Sigmoid colon (tissue), 3 donors: ENCODE results near the gene RHBDL2.

Experiments used
- CTCF ChIP-seq, 4 experiments: fragments of 450-650 bp in 3 of 4; fragments of 200-600 bp in 1 of 4; IDR thresholded peaks; one replicate each; pipeline ENCODE4 v1.5.1; 2016 to 2019; ENCODE audit warnings: antibody characterized with exemption in 4 of 4, mild to moderate bottlenecking in 3 of 4, moderate library complexity in 2 of 4
- POLR2A ChIP-seq, 2 donors: fragments of 450-650 bp; IDR thresholded peaks; one replicate each; pipeline ENCODE4 v1.6.1; 2016; ENCODE audit warnings: antibody characterized with exemption in 2 of 2, mild to moderate bottlenecking in 2 of 2, moderate library complexity in 2 of 2

GRCh38 chr1:38858833-38859560 lies 82.6 kb downstream of the RHBDL2 start:
- TF ChIP-seq CTCF (IDR thresholded peaks at IDR 0.05) (no peak), POLR2A (IDR thresholded peaks at IDR 0.05) (no peak)
